Coronary artery (tissue), 2 donors: ENCODE data around the gene SPRED2.

Experiments
- DNase-seq: peaks from one replicate; pipeline ENCODE4 v3.0.0-alpha.2; 2017; ENCODE audit warnings: low spot score
- H3K27ac ChIP-seq, 2 donors: fragments of 200-600 bp; sonication (generic); one replicate each; pipeline ENCODE4 v1.5.1; 2016 to 2019
- H3K4me3 ChIP-seq: fragments of 200-600 bp; sonication (generic); 2 replicates; pipeline ENCODE4 v1.5.1; 2016; ENCODE audit warnings: mild to moderate bottlenecking, moderate library complexity
- TF ChIP-seq, protein P1 (sequence below): fragments of 200-600 bp; sonication (generic); IDR thresholded peaks from one replicate; pipeline ENCODE4 v1.5.1; 2019; ENCODE audit warnings: antibody characterized with exemption

SPRED2 gene

GRCh38 chr2:65374575-65374974 is 57.8 kb downstream of the SPRED2 start:
- TF ChIP-seq, protein P1, sequence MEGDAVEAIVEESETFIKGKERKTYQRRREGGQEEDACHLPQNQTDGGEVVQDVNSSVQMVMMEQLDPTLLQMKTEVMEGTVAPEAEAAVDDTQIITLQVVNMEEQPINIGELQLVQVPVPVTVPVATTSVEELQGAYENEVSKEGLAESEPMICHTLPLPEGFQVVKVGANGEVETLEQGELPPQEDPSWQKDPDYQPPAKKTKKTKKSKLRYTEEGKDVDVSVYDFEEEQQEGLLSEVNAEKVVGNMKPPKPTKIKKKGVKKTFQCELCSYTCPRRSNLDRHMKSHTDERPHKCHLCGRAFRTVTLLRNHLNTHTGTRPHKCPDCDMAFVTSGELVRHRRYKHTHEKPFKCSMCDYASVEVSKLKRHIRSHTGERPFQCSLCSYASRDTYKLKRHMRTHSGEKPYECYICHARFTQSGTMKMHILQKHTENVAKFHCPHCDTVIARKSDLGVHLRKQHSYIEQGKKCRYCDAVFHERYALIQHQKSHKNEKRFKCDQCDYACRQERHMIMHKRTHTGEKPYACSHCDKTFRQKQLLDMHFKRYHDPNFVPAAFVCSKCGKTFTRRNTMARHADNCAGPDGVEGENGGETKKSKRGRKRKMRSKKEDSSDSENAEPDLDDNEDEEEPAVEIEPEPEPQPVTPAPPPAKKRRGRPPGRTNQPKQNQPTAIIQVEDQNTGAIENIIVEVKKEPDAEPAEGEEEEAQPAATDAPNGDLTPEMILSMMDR: no peak
- no peak overlapping the region for H3K27ac ChIP-seq

GRCh38 chr2:65373365-65373918 is 59.0 kb downstream of the SPRED2 start:
- Histone ChIP-seq H3K4me3 (no peak overlapping the region), H3K27ac (no peak overlapping the region)
- no peak for DNase-seq
- TF ChIP-seq, protein P1: no peak

More at GRCh38 chr2:65374575-65374974, 57.8 kb downstream of the SPRED2 start:
- no peak overlapping the region for H3K4me3 ChIP-seq
- DNase-seq: no peak

GRCh38 chr2:65372619-65373018 is 59.8 kb downstream of the SPRED2 start:
- Histone ChIP-seq H3K4me3 (no peak overlapping the region), H3K27ac (no peak overlapping the region)
- TF ChIP-seq, protein P1: no peak
- DNase-seq: no peak

DNA sequence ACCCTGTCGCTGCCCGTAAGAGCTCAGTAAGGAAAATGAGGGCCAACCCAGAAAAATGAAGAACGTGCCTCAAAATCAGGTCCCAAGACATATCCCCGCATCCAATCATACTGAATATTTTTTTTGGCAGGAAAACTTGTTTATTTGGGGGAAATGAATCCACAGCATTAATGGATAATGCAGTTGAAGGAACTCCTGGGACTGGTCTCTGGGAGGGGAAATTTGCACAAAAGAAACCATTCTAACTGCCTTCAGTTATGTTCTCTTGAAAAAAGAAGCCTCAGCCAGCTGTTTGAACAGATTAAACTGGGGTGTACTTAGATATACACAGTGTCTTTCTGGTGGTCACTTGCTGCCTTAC is 61.3 kb downstream of the SPRED2 start:
- no peak for DNase-seq
- Histone ChIP-seq H3K4me3 (no peak overlapping the region), H3K27ac (no peak overlapping the region)
- TF ChIP-seq, protein P1: no peak

- DNase-seq: no peak
- TF ChIP-seq, protein P1: no peak
- H3K27ac ChIP-seq: no peak overlapping the region
- H3K4me3 ChIP-seq: no peak overlapping the region
Observed at GRCh38 chr2:65370387-65371073, 61.9 kb downstream of the SPRED2 start.

DNA sequence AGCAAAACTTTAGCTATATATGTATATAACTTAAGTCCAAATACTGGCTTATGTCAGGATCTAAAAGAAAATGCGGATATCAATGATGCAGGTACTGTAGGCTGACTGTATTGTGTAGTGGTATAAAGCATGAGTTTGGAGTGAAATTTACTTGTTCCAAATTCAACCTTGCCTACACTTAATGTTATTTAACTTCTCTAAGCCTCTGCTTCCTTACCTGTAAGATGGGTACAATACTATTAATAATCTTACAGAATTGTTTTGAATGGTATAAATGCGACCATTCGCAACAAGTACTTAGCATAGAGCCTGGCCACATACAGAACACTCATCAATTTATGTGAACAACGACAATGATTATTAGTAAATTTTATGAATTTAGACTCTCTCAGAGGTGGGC is 62.4 kb downstream of the SPRED2 start:
- no peak for DNase-seq
- no peak overlapping the region for H3K4me3 ChIP-seq
- no peak overlapping the region for H3K27ac ChIP-seq
- TF ChIP-seq, protein P1: no peak

DNA sequence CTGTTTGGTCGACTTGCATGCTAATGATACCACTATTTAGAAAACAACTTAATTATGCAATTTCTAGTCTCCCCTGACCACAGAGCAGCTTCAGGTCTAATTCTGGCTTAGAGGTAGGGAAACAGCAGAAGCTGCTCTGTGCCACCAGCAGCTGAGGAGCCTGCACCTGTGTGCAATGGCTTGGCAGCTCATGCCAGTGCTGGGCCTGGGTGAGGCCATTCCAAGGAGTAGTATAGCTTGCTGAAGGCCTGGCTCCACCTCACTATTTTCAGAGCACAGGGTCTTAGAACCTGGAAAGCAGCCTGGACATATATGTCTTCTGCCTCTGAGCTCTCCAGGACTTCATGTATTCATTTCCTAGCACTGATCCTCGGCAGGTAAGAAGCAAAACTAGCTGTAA is 62.8 kb downstream of the SPRED2 start:
- DNase-seq: no peak
- Histone ChIP-seq H3K27ac (no peak overlapping the region), H3K4me3 (no peak overlapping the region)
- TF ChIP-seq, protein P1: no peak
